Stimulated activated CD8-positive, alpha-beta memory T cell treated with anti-CD3 and anti-CD28 coated beads, Interleukin-15, amount 100 ng/mL, for 48 hours (primary cell): Measurements from ENCODE around the gene C19orf18.

Source experiments
- DNase-seq, 2 donors: peaks; one replicate each; pipeline ENCODE4 v3.0.0-alpha.2; 2020; ENCODE audit warnings: low read depth in 2 of 2

The C19orf18 gene

DNA sequence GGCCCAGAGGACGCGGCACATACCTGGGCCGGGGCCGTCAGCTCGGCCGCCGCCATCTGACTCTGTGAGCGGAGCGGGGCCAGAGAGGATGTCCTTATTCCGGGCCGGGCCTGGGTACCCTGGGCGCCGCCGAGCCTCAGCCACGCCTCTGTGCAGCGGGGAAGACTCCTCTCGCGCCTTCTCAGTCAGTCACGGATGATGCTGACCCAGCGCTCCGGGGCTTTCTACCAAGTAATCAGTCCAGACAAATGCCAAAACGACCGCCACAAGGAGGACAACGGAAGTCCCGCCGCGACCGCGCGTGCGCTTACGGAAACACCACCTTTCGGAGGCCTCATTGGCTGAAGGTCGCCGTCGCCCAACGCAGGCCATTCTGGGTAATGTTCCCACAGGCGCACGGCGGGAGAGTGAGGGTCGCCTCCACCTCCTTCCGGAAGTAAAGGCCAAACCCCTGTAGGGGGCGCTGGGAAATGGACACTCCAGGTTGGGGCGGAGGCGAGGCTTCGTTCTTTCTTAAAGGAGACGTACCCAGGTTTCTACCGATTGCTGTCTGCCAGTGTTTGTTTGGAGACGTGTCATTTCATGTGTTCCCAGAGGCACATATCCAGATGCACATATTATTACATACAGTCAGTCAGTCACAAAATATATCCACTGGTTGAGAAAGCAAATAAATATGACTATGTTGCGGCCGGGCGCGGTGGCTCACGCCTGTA, 26.8 kb downstream of the C19orf18 start, which contains the start of gene ZNF256:
TSS of gene ZNF256 (minus strand) at position 288 of the 716 bp plus-strand sequence. CDS start at position 56, 232 bp downstream.
- peak; percentile 83 to 89 for DNase-seq

GRCh38 chr19:57947088-57947418, 27.3 kb downstream of the C19orf18 start:
- DNase-seq: no peak

GRCh38 chr19:57946316-57946715, 28.0 kb downstream of the C19orf18 start:
- no peak for DNase-seq

DNA sequence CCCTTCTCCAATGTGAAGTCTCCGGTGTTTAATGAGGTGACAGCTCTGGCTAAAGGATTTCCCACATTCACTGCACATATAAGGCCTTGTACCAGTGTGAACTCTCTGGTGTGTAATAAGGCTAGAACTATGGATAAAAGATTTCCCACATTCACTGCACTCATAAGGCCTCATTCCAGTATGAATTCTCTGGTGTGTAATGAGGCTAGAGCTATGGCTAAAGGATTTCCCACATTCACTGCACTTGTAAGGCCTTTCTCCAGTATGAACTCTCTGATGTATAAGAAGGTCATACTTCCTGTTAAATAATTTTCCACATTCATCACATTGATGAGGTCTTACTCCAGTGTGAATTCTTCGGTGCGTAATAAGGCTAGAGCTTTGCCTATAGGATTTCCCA, 32.7 kb downstream of the C19orf18 start:
- DNase-seq: no peak

GRCh38 chr19:57935731-57936130, 38.6 kb downstream of the C19orf18 start:
- DNase-seq: no peak

GRCh38 chr19:57934820-57935665, 39.3 kb downstream of the C19orf18 start, which contains the start of gene ZNF418:
Gene ZNF418 (minus strand): TSS chr19:57935402. CDS start chr19:57933822, 1,580 bp downstream.
- peak in 1 of 2 donors; percentile 9 for DNase-seq

DNA sequence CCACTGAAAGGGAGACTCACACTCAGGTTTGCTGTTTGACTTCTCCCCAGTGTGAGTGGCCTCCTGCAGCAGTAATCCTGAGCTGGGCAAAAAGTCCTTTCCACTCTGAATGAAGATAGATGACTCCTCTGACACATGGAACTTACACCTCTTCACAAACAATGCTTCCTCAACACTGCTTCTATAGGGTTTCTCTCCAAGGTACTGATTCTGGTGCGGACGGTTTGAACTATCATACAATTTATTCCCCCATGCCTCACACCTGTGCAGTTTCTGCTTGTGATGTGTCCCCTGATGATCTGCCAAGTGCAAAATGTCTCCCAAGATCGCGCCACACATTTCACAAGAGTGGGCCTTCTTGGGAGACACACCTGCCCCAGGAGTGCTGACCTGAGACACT, 46.7 kb downstream of the C19orf18 start:
- DNase-seq: no peak

GRCh38 chr19:57916168-57916995, 58.0 kb downstream of the C19orf18 start, which contains the start of gene ZNF417:
Gene ZNF417 (minus strand): TSS chr19:57916592. CDS start chr19:57916411, 181 bp downstream.
- DNase-seq: peak; percentile 72 to 81

- no peak for DNase-seq
These were observed 59.8 kb downstream of the C19orf18 start for GRCh38 chr19:57914531-57914930.
